ENCODE data around the gene PIM3. TPM values are rescaled to one million over a fixed set of nuclear protein-coding genes. Genes with fewer than 3 reads are reported as not detected.

The PIM3 gene
- total and polyA plus RNA-seq, 10 of the 15 experiments (the other 5 are each of a cell fraction or from before 2014, with no cell fraction given): 0.31 to 60.8 (median 12.4) TPM

GRCh38 chr22:49956418-49956770, 4.2 kb upstream of the PIM3 start:
- ChIA-PET POLR2A (interaction anchor here (0.6 kb wide), 1 partner anchor 339 kb away, joined by 7 read pairs; no protein-coding TSS in a partner anchor), CTCF (interaction anchor here (1.2 kb wide), 1 partner anchor 26 kb away, joined by 4 read pairs; no protein-coding TSS in a partner anchor), RAD21 (ENCODE audit: unreplicated experiment) (no interaction called here), SMC1A (ENCODE audit: uncharacterized antibody, unreplicated experiment) (no interaction called here)
- Histone ChIP-seq H3K4me1 (ENCODE audit: control insufficient read depth, insufficient read depth, low read length) (peaks cover 8% of the 10 kb centered on the region), H3K27ac (ENCODE audit: control insufficient read depth, insufficient read depth) (no peak overlapping the region), H3K9ac (ENCODE audit: control insufficient read depth, insufficient read depth, low read length) (no peak overlapping the region), H4K20me1 (ENCODE audit: control insufficient read depth, insufficient read depth) (no peaks in the 10 kb centered on the region), H2AFZ (ENCODE audit: control insufficient read depth, low read depth, low read length) (no peak overlapping the region), H3K79me2 (ENCODE audit: control insufficient read depth, insufficient read depth, low read length) (peaks cover 12% of the 10 kb centered on the region), H3K36me3 (ENCODE audit: control insufficient read depth in 2 of 2, insufficient read depth in 2 of 2, low read length in 1 of 2) (no peaks in the 10 kb centered on the region), H3K9me3 (replicated peaks; ENCODE audit: control insufficient read depth, insufficient read depth, low read length) (no peaks in the 10 kb centered on the region), H3K27me3 (replicated peaks in 1 of 2; ENCODE audit: control insufficient read depth in 2 of 2, insufficient read depth in 2 of 2, low read length in 1 of 2) (no peaks in the 10 kb centered on the region), H3K4me3 (no peak overlapping the region), H3K4me2 (ENCODE audit: control insufficient read depth, insufficient read depth) (no peak overlapping the region)
- ATAC-seq (no peak), FAIRE-seq (no peak), DNase-seq (ENCODE audit: low read depth, low spot score) (no peak)
- WGBS (ENCODE audit: insufficient coverage, insufficient replicate concordance, low lambda C conversion rate, missing lambda C conversion rate): 78% methylated on average over 15 of the region's 15 CpGs
- no peak for TF ChIP-seq IKZF2 (IDR thresholded peaks at IDR 0.05)
- TF ChIP-seq ATF2 (IDR thresholded peaks at IDR 0.05; ENCODE audit: low read length): no peak
- no peak for TF ChIP-seq MXI1 (IDR thresholded peaks at IDR 0.05; ENCODE audit: low read depth, low read length)
- no peak for TF ChIP-seq SUPT20H (IDR thresholded peaks at IDR 0.05; ENCODE audit: borderline replicate concordance, control insufficient read depth, low read depth, low read length)
- TF ChIP-seq WRNIP1 (IDR thresholded peaks at IDR 0.05; ENCODE audit: borderline replicate concordance, low read depth, low read length): no peak
- no peak for TF ChIP-seq TCF3 (IDR thresholded peaks at IDR 0.05; ENCODE audit: borderline replicate concordance, insufficient read depth, low read depth, low read length)
- TF ChIP-seq RAD51 (IDR thresholded peaks at IDR 0.05): no peak
- no peak for TF ChIP-seq CREM (IDR thresholded peaks at IDR 0.05; ENCODE audit: low read depth)
- no peak for TF ChIP-seq IRF4 (IDR thresholded peaks at IDR 0.05; ENCODE audit: low read depth, low read length)
- TF ChIP-seq KDM1A (IDR thresholded peaks at IDR 0.05; ENCODE audit: borderline replicate concordance): no peak
- no peak for TF ChIP-seq SMARCA5 (IDR thresholded peaks at IDR 0.05)
- no peak for TF ChIP-seq BMI1 (IDR thresholded peaks at IDR 0.05; ENCODE audit: borderline replicate concordance)
- no peak for TF ChIP-seq NR2C2 (IDR thresholded peaks at IDR 0.05; ENCODE audit: borderline replicate concordance, control insufficient read depth, insufficient read length, low read depth)
- no peak for TF ChIP-seq HCFC1 (IDR thresholded peaks at IDR 0.05; ENCODE audit: low read length)
- TF ChIP-seq RCOR1 (conservative IDR thresholded peaks at IDR 0.05; ENCODE audit: low read depth, low read length): no peak
- TF ChIP-seq EP300 (IDR thresholded peaks at IDR 0.05; ENCODE audit: borderline replicate concordance in 1 of 2, control insufficient read depth in 1 of 2, low read depth in 2 of 2, low read length in 2 of 2): no peak
- TF ChIP-seq ZNF622 (IDR thresholded peaks at IDR 0.05): no peak
- BruUV-seq (replicated peaks): no TSS peak
- in situ Hi-C loops (cut with MboI): no loop called here
- intact Hi-C loops (cut with micrococcal nuclease; ENCODE audit: unreplicated experiment): no loop called here
